HG03469 (cell line): Measurements from ENCODE around the gene SCYGR4.

Experiments used
- ATAC-seq: cut with Tn5 transposase; IDR thresholded peaks from one replicate; pipeline ENCODE4 v1.9.1; 2021; ENCODE audit warnings: mild to moderate bottlenecking, moderate library complexity, moderate number of reproducible peaks; ENCODE audit not compliant: unreplicated experiment

The SCYGR4 gene

GRCh38 chr2:227613272-227613660 lies 4.0 kb upstream of the SCYGR4 start:
- ATAC-seq: no peak

- ATAC-seq: no peak
These were observed 3.1 kb upstream of the SCYGR4 start for GRCh38 chr2:227614246-227614645.

GRCh38 chr2:227614740-227615139 lies 2.6 kb upstream of the SCYGR4 start, which contains the start of gene SCYGR3:
SCYGR3 (minus strand) TSS chr2:227614840; CDS start chr2:227614840, 0 bp downstream.
- no peak for ATAC-seq

GRCh38 chr2:227615181-227615580 lies 2.1 kb upstream of the SCYGR4 start:
- ATAC-seq: no peak

- no peak for ATAC-seq
These were observed 1.4 kb upstream of the SCYGR4 start for GRCh38 chr2:227615906-227616305.

- ATAC-seq: no peak
These were observed 667 bp upstream of the SCYGR4 start for GRCh38 chr2:227616631-227617030.

GRCh38 chr2:227623226-227623625 lies 5.9 kb downstream of the SCYGR4 start:
- no peak for ATAC-seq

- ATAC-seq: no peak
These were observed 8.1 kb downstream of the SCYGR4 start for GRCh38 chr2:227625420-227625819.

- ATAC-seq: no peak
These were observed 9.4 kb downstream of the SCYGR4 start for GRCh38 chr2:227626580-227627151.

GRCh38 chr2:227627769-227628168 lies 10.5 kb downstream of the SCYGR4 start:
- ATAC-seq: peak; percentile 93

GRCh38 chr2:227629435-227629834 lies 12.1 kb downstream of the SCYGR4 start:
- no peak for ATAC-seq

- no peak for ATAC-seq
These were observed 13.0 kb downstream of the SCYGR4 start for GRCh38 chr2:227630322-227630721.

- ATAC-seq: no peak
These were observed 15.5 kb downstream of the SCYGR4 start for GRCh38 chr2:227632827-227633226.

GRCh38 chr2:227634201-227634600 lies 16.9 kb downstream of the SCYGR4 start:
- no peak for ATAC-seq

GRCh38 chr2:227642656-227643055 lies 25.4 kb downstream of the SCYGR4 start:
- ATAC-seq: no peak

- ATAC-seq: no peak
These were observed 26.8 kb downstream of the SCYGR4 start for GRCh38 chr2:227643990-227644551.

- ATAC-seq: no peak
These were observed 36.1 kb downstream of the SCYGR4 start for GRCh38 chr2:227653419-227653818.

- no peak for ATAC-seq
These were observed 37.1 kb downstream of the SCYGR4 start for GRCh38 chr2:227654426-227654825.

GRCh38 chr2:227655454-227655853 lies 38.2 kb downstream of the SCYGR4 start:
- no peak for ATAC-seq

GRCh38 chr2:227657199-227657845 lies 40.0 kb downstream of the SCYGR4 start:
- ATAC-seq: no peak

GRCh38 chr2:227661025-227661649 lies 43.8 kb downstream of the SCYGR4 start:
- ATAC-seq: no peak

GRCh38 chr2:227661827-227662226 lies 44.5 kb downstream of the SCYGR4 start:
- ATAC-seq: no peak
